ENCODE measurements around the gene SYDE2.
A peak's percentile ranks its signal among the peaks of the same experiment; 100 is the strongest.

The SYDE2 gene

DNA sequence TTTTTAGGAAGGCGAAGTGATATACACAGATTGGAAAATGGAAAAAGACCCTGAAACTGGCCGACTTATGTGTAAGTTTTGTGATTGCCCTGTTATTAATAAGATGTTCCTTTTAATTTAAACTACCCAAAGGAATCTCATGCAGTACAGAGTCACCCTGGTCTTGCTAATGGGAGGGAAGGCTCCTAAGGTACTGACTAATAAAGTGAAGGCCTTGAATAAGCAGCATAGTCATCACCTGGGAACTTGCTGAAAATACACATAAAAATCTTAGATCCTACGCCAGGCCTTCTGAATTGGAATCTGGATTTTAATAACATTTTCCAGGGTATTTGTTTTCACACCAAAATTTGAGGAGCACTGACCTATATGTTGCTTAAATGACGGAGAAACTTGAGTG is 79.1 kb downstream of the SYDE2 start:
- DNase-seq (ENCODE audit: low spot score): no peak

DNA sequence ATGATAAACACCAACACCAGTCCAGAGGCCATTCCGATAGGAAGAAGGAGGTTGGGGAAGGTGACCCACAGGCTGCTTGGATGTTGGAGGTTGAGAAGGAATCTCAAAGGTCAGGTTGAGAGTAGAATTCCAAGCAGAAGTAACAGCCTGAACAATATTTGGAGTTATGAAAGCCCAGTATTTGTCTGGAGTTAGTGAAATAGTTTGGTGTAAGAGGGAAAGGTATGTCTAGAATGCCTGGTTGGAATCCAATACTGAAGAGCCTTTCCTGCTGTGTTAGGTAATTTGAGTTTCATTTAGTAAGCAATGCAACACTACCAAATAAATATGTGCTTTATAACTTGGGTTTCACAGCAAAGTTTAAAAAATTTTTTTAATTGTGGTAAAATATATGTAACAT is 82.1 kb downstream of the SYDE2 start:
- no peak for DNase-seq (ENCODE audit: low spot score)

DNA sequence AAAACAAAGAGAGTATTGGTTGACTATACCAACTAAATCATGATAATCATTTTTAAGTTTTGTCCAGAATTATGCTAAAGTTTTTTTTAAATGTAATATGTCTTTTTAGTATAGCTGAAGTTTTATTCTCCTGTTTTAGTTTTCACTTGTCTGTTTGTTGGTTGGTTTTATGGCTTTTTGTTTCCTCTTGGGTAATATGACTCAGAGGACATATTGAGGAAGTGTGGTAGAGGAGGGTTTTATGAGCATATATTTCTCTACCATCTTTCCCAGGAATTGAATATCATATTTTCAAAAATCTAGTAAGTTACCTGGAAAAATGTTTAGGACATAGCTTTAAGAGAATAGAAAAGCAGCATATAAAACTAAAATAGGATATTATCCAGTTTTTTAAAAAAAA is 84.0 kb downstream of the SYDE2 start:
- DNase-seq (ENCODE audit: low spot score): no peak

DNA sequence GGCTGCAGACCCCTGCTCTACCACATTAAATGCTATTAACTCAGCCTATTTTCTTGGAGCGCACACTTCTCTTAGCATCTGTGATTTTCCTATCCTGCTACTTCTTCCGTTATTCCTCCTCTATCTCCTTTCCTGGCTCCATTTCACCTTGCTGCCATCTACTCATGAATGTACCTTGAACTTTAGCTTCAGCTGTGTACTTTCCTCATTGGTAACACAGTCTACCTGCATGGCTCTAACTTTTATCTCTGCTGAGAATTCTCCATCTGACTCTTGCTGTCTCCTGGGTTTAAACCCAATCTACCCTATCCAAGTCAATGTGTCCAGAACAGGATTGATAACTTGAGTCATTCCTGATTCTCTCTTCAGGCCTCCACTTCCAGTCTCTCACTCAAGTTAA is 84.9 kb downstream of the SYDE2 start:
- no peak for DNase-seq (ENCODE audit: low spot score)

DNA sequence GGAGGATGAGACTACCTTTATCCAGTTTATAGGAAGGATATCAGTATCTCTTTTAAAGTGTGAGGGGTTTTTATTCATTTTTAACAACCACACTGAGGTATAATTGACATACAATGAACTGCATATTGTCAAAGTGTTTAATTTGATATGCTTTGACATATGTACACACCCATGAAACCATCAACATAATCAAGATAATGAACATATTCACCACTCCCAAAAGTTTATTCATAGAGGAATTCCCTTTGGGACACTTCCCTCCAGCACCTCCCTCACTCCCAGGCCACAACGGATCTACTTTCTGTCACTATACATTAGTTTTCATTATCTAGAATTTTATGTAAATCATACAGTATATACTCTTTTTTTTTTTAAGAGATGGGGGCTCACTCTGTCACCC is 89.1 kb downstream of the SYDE2 start:
- DNase-seq (ENCODE audit: low spot score): no peak

DNA sequence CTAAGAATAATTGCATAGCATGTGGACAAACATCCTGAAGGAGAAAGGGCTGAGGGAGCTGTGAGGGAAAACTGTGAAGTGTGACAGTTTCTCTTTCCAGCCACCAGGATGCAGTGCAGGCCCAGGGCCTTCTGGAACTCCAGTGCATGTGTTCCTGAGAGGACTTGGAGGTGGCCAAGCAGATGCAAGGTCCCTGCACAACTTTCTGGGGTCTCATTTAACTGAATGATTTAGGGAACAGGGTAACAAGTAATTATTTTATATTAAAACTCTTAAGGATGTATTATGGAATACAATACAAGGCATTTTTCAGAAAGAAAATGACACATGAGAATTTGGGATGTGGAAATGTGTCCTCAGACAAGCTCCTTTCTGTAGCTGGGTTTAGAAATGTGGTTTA is 91.3 kb downstream of the SYDE2 start:
- peak; percentile 44 for DNase-seq (ENCODE audit: low spot score)

All from NAMALWA (cell line).